B cell (primary cell): ENCODE results near the gene AMDHD2. TPM values are rescaled to one million over a fixed set of nuclear protein-coding genes. Genes with fewer than 3 reads are reported as not detected.

ENCODE experiments used
- ATAC-seq: fragments of 200-7000 bp; cut with Tn5 transposase; one replicate; pipeline ENCODE4 v1.10.0; 2021; ENCODE audit warnings: low read depth, mild to moderate bottlenecking, moderate number of reproducible peaks, moderate library complexity
- CTCF ChIA-PET: fragments of 350-600 bp; sonication (Branson Sonifier 250); formaldehyde crosslinking; loops from one replicate; lab custom pipeline; 2021; ENCODE audit warnings: antibody characterized with exemption, inconsistent platforms; lab: Charles Lee
- POLR2A ChIA-PET: fragments of 350-600 bp; sonication (Branson Sonifier 250); formaldehyde crosslinking; loops from one replicate; lab custom pipeline; 2021; ENCODE audit warnings: antibody characterized with exemption; lab: Charles Lee
- DNase-seq: peaks from one replicate; pipeline ENCODE4 v3.0.0; 2013
- H2AFZ ChIP-seq: 2 replicates; pipeline ENCODE4 v1.6.1; 2012; ENCODE audit warnings: mild to moderate bottlenecking, low read depth, low read length; ENCODE audit not compliant: insufficient read depth, poor library complexity, severe bottlenecking
- H3K27ac ChIP-seq, 2 donors: 1 replicate in 1 of 2; 2 replicates in 1 of 2; pipeline ENCODE4 v1.5.1; 2012 to 2013; ENCODE audit warnings: low read length in 2 of 2, mild to moderate bottlenecking in 2 of 2, moderate library complexity in 1 of 2
- H3K27me3 ChIP-seq, 4 experiments: fragments of 200-600 bp in 1 of 4; sonication (generic) in 1 of 4; replicated peaks in 1 of 4; 1 replicate in 2 of 4; 2 replicates in 2 of 4; pipeline versions ENCODE4 v1.6.1 to v1.7.0; 2013 to 2016; ENCODE audit warnings: low read length in 3 of 4, mild to moderate bottlenecking in 2 of 4, mixed read lengths in 1 of 4, moderate library complexity in 1 of 4; ENCODE audit not compliant: insufficient read depth in 4 of 4, control insufficient read depth in 3 of 4; ENCODE audit errors: control extremely low read depth in 1 of 4
- H3K36me3 ChIP-seq, 2 experiments: replicated peaks in 1 of 2; 1 replicate in 1 of 2; 2 replicates in 1 of 2; pipeline versions ENCODE4 v1.6.1 to v1.7.1; 2013; ENCODE audit warnings: low read length in 1 of 2; ENCODE audit not compliant: insufficient read depth in 2 of 2, control insufficient read depth in 1 of 2; ENCODE audit errors: control extremely low read depth in 1 of 2, extremely low read depth in 1 of 2
- H3K4me1 ChIP-seq, 2 donors: fragments of 200-600 bp in 1 of 2; sonication (generic) in 1 of 2; 1 replicate in 1 of 2; 2 replicates in 1 of 2; pipeline versions ENCODE4 v1.5.1 to v1.6.1; 2013 to 2017; ENCODE audit warnings: low read length in 2 of 2; ENCODE audit not compliant: control insufficient read depth in 2 of 2, insufficient read depth in 2 of 2
- H3K4me2 ChIP-seq: replicated peaks from 2 replicates; pipeline ENCODE3; 2012; ENCODE audit warnings: mild to moderate bottlenecking, low read depth, low read length; ENCODE audit not compliant: poor library complexity, severe bottlenecking
- H3K4me3 ChIP-seq, 5 experiments: fragments of 200-600 bp in 1 of 5; sonication (generic) in 1 of 5; 1 replicate in 3 of 5; 2 replicates in 2 of 5; pipeline versions ENCODE4 v1.5.1 to v1.7.0; 2011 to 2016; ENCODE audit warnings: low read length in 4 of 5, mild to moderate bottlenecking in 4 of 5, low read depth in 2 of 5, control low read depth in 1 of 5, moderate library complexity in 1 of 5; ENCODE audit not compliant: insufficient read depth in 1 of 5; ENCODE audit errors: control extremely low read depth in 1 of 5, extremely low read depth in 1 of 5
- H3K79me2 ChIP-seq: fragments of 200-600 bp; sonication (generic); one replicate; pipeline ENCODE4 v1.6.0; 2016; ENCODE audit warnings: low read length; ENCODE audit not compliant: control insufficient read depth, insufficient read depth
- H3K9ac ChIP-seq: fragments of 200-600 bp; sonication (generic); 2 replicates; pipeline ENCODE4 v1.6.1; 2017; ENCODE audit warnings: mild to moderate bottlenecking, low read length, moderate library complexity
- H3K9me3 ChIP-seq, 3 donors: one replicate each; pipeline versions ENCODE4 v1.6.1 to v1.7.1; 2013; ENCODE audit warnings: low read length in 2 of 3; ENCODE audit not compliant: control insufficient read depth in 2 of 3, insufficient read depth in 1 of 3; ENCODE audit errors: control extremely low read depth in 1 of 3
- H4K20me1 ChIP-seq: 2 replicates; pipeline ENCODE4 v1.6.0; 2012; ENCODE audit warnings: mild to moderate bottlenecking, low read length; ENCODE audit not compliant: insufficient read depth, control insufficient read depth, poor library complexity, severe bottlenecking
- H3K27ac Mint-ChIP-seq: one replicate; pipeline ENCODE4 v1.8.0; 2021; ENCODE audit warnings: mixed read lengths
- H3K27me3 Mint-ChIP-seq: one replicate; pipeline ENCODE4 v1.8.0; 2021; ENCODE audit warnings: mixed read lengths
- H3K4me1 Mint-ChIP-seq: one replicate; pipeline ENCODE4 v1.8.0; 2021; ENCODE audit warnings: mixed read lengths
- H3K4me3 Mint-ChIP-seq: one replicate; pipeline ENCODE4 v1.8.0; 2021; ENCODE audit warnings: mixed read lengths
- H3K9me3 Mint-ChIP-seq: one replicate; pipeline ENCODE4 v1.8.0; 2022; ENCODE audit warnings: mixed read lengths; ENCODE audit not compliant: insufficient read depth
- CTCF ChIP-seq: fragments of 200-600 bp; IDR thresholded peaks from one replicate; pipeline ENCODE4 v1.8.0; 2022; ENCODE audit warnings: antibody characterized with exemption, mild to moderate bottlenecking
- EZH2 ChIP-seq: IDR thresholded peaks from 2 replicates; pipeline ENCODE4 v1.6.1; 2012; ENCODE audit warnings: borderline replicate concordance, low read depth, mild to moderate bottlenecking, moderate library complexity, low read length; ENCODE audit not compliant: insufficient read depth, poor library complexity, severe bottlenecking
- WGBS: methylation state at CpG from one replicate; pipeline ENCODE4 v1.1.5; 2013; ENCODE audit warnings: missing lambda C conversion rate; ENCODE audit not compliant: insufficient coverage; 5-methylcytosine and 5-hydroxymethylcytosine counted together
- intact Hi-C: fragments of 100-400 bp; cut with micrococcal nuclease; formaldehyde crosslinking; loops from one replicate; pipeline ENCODE4 v1.10.0; 2022
- polyA plus RNA-seq: library from polyadenylated mRNA; depleted of rRNA; stranded (reverse); fragments of >200 nt; gene quantifications from 2 replicates; pipeline ENCODE4 v1.2.3, GENCODE V29; 2012
- total RNA-seq, 2 donors: library from RNA; stranded (reverse); fragments of 120-200 nt in 1 of 2; gene quantifications; 1 replicate in 1 of 2; 2 replicates in 1 of 2; pipeline versions ENCODE4 v1.2.3 to v1.2.4, GENCODE V29; 2013 to 2022

The AMDHD2 gene
- total and polyA plus RNA-seq, 2 donors (not counting 1 experiment from before 2014, with no cell fraction given) = 133 to 209 TPM

GRCh38 chr16:2496223-2497115 is 23.7 kb upstream of the AMDHD2 start:
- peaks cover 0 to 4% of the 10 kb centered on the region in 2 experiments for H3K36me3 ChIP-seq
- DNase-seq = no peak

More at GRCh38 chr16:2496223-2497115, 23.7 kb upstream of the AMDHD2 start:
- Mint-ChIP-seq H3K27me3 (no peaks in the 10 kb centered on the region), H3K27ac (no peak overlapping the region), H3K4me1 (peaks cover 2% of the 10 kb centered on the region), H3K9me3 (no peaks in the 10 kb centered on the region), H3K4me3 (no peak overlapping the region)
- H3K27me3 ChIP-seq = no peaks in the 10 kb centered on the region
- TF ChIP-seq CTCF (no peak), EZH2 (no peak)
- WGBS = 96% methylated on average over 62 of the region's 62 CpGs
- H2AFZ ChIP-seq = no peak overlapping the region
- no peaks in the 10 kb centered on the region for H3K9me3 ChIP-seq
- POLR2A ChIA-PET = no interaction called here
- no peak overlapping the region for H3K4me2 ChIP-seq
- no peak for ATAC-seq
- peaks cover 0 to 6% of the 10 kb centered on the region in 2 donors for H3K4me1 ChIP-seq
- no peak overlapping the region for H3K4me3 ChIP-seq
- peaks cover 12% of the 10 kb centered on the region for H3K79me2 ChIP-seq
- H3K27ac ChIP-seq = no peak overlapping the region
- CTCF ChIA-PET = interaction anchor here (0.6 kb wide), 1 partner anchor 94 kb away, joined by 3 read pairs; no protein-coding TSS in a partner anchor
- no peaks in the 10 kb centered on the region for H4K20me1 ChIP-seq
- intact Hi-C loops = no loop called here
- no peak overlapping the region for H3K9ac ChIP-seq
